ENCODE data around the gene NACA.
"Not testable (repeated sequence)": the region's sequence is repeated elsewhere in the genome, so short reads cannot be mapped to it uniquely, and the experiment has no call there.

The NACA gene

DNA sequence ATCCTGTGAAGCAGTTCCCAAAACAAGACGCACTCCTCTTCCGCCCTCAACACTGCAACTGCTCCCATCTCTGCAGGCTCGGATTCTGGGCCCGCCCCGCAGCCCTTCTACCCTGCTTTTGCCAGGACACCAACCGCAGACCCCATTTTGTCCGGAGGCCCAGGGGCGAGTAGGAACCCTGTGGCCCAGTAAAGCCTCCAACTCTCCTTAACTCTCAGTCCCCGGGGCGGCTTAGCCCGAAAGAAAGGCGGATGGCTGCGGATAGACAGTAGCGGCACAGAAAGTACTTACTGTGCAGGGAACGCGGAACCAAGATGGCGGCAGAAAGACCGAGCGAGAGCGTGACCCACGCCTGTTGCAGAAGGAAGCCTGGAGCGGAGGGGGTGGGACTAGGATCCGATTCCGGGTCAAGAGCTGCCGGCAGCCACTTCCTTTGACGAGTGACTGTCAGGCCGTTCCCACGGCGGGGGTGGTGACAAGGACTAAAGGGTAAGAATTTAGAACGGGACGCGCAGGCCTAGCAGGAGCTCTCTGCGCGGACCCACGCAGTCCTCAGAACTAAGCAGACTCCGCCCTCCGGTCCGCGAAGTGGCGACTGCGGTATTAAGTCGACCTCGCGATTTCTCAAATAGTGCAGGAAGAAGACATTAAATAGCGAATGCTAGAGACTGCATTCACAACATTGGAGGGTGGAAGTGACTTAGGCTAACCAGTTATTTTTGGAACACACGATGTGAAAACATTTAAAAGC, at the start of gene NACA:
TSS of gene NACA (minus strand) at position 328 of the 751 bp plus-strand sequence. CDS start 778 bp downstream, outside the sequence.
- peak; percentile 98 for DNase-seq (ENCODE audit: low spot score)

DNA sequence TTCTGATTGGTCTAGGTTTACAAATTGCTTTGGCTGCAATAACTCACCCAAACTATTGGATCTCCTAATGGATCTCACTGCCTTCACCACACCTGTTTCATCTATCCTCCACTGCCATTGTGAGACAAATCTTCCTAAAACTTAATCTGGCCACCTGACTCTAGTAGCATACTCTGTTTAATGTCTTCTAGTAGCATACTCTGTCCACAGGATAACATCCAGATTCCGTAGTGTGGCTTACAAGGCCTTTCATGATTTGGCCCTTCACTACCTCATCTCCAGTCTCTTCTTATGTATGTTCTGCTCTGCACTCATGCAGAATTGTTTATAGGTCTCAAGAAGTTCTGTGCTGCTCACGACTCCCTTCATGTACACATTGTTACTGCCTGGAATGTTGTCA, 48.0 kb upstream of the NACA start:
- DNase-seq (ENCODE audit: low spot score): no peak

DNA sequence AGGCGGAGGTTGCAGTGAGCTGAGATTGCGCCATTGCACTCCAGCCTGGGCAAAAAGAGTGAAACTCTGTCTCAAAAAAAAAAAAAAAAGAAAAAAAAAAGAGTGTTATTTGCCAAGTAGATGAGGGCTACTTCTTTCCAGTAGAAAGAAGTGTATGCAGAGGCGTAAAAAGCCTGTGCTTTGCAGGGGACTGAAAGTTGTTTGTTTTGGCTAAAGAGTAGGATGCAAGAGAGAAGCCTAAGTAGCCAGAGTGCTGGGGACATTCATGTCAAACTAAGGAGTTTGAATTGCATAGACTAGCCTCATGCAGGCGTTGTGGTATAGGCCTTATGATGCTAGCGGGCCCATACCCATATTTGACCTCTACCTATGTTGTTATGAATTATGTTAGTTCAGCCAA, 47.5 kb upstream of the NACA start:
- DNase-seq (ENCODE audit: low spot score): no peak

DNA sequence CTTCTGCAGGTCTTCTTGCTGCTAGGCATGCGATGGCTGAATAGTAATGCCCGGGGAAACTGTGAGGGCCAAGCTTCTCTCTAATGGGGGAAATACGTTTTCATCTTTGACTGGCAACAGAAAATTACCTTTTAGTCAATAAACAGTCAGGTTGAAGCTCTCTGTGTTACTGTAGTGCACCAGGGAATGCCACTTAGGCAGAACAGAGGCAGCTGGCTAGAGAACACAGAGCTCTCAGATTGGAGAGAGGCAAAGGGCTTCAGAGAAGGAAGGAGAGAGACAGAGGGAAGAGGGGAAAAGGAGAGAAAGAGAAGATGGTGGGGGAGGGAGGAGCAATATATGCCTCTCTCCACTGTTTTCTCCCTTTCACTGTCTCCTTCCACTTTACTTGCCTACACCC, 44.8 kb upstream of the NACA start:
- DNase-seq (ENCODE audit: low spot score): no peak

DNA sequence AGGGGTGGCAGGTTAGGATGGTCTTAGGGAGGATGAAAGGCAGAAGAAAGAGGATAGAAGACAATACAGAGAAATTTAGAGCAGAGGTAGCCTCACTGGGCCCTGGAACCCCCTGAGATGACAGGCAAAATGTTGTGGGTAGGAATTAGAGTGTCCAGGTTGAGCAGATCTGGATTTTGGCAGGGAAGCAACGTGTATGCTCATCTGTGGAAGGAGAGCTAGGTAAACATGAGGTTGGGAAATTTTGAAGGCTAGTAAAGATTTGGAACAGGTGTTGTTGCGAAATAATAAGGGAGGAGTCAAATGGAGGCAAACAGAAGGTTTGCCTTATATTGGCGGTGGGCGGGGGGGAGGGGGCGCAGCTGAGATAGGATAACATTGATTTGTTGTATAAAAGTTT, 43.3 kb upstream of the NACA start:
- DNase-seq (ENCODE audit: low spot score): no peak

DNA sequence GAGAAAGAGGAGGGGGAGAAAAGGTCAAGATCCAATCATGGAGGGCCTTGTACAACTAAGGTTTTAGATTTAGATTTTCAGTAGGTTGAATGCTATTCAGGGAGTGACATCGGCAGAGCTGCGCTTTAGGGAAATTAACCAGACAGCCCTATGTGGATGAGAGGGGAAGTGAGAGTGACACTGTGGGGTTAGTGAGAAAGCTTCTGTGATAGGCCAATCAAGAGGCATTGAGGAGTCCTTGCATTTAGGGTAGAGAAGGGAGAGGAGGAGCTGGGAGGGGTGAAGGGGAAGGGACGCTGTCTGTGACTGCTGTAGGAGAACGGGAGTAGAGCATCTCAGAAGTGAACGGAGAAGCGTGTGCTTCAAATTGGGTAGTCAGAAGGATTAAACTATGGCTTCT, 41.4 kb upstream of the NACA start:
- DNase-seq (ENCODE audit: low spot score): no peak

DNA sequence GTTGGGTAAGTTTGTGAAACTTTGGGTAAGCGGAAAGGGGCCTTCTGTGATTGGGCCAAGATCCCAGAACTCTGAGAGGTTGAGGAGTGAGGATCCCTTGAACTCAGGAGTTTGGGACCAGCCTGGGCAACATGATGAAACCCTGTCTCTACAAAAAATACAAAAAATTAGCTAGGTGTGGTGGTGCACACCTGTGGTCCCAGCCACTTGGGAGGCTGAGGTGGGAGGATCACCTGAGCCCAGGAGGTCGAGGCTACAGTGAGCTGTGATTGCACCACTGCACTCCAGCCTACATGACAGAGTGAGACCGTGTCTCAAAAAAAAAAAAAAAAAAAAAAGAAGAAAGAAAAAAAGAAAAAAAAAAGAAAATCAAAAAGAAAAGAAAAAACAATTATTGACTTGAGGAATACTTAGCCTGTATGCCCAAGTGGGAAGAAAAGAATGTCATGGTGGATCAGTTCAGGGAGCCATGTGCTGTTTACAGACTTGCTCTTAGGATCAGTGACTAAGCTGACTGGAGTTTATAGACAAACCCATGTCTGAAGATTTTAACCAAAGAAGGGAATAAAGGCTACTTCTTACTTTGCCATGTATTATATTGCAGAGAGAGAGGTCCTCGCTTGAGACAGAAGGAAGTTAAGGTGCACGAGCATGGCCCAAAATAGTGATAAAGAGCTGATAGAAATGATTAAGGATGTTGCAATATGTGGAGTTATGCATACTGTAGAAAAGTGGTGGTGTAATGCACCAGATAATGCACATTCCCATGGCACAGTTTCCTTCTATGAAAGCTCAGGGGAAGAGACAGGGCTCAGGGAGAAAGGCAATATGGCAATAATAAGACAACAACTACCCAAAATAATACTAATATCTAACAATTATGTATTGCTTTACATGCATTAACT, 38.9 kb upstream of the NACA start:
- no peak for DNase-seq (ENCODE audit: low spot score)

DNA sequence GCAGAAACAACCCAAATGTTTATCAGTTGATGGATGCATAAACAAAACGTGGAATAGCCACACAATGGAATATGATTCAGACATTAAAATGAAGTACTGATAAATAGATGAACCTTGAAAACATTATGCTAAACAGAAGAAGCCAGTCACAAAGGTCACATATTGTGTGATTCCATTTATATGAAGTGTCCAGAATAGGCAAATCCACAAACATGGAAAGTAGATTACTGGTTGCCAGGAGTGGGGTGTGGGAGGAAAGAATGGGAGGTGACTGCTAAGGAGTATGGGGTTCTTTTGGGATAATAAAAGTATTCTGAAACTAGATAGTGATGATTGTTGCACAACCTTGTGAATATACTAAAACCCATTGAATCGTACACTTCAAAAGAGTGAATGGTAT, 36.7 kb upstream of the NACA start:
- no peak for DNase-seq (ENCODE audit: low spot score)

DNA sequence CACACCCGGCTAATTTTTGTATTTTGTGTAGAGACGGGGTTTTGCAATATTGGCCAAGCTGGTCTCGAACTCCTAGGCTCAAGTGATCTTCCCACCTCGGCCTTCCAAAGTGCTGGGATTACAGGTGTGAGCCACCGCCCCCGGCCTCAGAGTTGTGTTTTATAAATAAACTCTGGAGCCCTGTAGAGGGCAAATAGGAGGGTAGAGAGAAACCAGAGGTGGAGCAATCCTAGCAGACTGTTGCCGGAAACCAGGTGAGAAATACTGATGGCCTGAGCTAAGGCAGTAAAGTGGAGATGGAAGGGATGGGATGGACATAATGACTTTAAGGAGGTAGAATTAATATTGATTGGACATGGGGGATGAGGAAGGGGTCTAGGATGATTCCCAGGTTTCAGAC, 35.4 kb upstream of the NACA start:
- DNase-seq (ENCODE audit: low spot score): no peak

DNA sequence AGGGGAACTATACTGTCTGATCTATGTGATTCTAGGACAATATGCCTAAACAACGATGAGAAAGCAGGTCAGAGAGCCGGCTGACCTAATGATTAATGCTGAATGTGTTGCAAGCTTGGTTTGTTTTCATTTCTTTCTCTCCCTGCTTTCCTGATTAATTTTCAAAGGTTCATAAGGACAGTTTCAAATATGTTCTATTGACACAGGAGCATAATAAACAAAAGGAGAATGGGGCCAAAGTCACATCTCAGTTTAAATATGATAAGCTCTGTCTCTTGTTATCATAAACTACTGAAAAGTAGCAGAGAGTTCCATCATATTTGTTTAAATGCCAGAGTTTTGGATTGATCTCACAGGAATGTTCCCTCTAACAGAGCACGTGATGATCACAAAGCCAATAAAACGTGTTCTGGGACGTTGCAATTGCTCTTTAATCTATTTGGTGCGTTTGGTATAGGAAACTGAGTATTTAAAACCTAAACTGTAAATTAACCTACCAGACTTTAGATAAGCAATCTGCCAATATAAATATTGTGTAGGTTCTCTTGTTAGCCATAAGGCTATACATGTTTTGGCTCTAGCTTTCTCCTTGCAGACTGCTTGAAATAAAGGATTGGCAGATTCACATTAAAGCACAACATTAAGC, 34.3 kb upstream of the NACA start:
- DNase-seq (ENCODE audit: low spot score): no peak

DNA sequence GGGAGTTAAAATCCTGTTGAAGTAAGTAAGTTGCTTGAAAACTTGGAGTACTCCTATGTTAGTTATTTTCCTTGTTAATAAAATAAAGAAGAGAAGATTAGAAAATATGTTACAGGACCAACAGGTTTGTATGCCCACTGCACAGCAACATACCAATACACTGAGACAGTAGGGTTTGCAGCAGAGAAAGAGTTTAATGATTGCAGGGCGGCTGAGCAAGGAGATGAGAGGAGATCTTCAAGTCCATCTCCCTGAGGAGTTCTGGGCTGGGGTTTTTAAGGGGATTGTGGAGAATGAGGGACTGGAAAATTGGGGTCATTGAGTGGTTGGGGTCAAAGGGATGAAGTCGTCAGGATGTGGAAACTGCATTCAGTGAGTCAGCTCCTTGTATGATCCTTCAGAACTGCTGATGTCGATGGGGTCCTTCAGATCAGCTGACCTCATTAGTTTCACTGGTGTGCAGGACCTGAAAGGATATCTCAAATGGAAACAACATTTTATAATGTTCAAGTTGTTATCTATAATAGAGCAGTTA, 33.7 kb upstream of the NACA start:
- DNase-seq (ENCODE audit: low spot score): no peak

DNA sequence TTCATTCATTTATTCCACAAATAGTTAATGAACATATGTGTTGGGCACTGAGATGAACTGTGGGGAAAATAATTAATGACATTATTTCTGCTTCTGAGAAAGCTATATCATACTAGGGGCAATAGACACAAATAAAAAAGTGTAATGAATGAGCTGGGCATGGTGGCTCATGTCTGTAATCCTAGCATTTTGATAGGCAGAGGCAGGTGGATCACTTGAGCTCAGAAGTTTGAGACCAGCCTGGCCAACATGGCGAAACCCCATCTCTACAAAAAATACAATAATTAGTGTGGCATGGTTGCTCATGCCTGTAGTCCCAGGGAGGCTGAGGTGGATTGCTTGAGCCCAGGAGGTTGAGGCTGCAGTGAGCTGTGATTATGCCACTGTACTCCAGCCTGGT, 32.9 kb upstream of the NACA start:
- DNase-seq (ENCODE audit: low spot score): not testable (repeated sequence)

DNA sequence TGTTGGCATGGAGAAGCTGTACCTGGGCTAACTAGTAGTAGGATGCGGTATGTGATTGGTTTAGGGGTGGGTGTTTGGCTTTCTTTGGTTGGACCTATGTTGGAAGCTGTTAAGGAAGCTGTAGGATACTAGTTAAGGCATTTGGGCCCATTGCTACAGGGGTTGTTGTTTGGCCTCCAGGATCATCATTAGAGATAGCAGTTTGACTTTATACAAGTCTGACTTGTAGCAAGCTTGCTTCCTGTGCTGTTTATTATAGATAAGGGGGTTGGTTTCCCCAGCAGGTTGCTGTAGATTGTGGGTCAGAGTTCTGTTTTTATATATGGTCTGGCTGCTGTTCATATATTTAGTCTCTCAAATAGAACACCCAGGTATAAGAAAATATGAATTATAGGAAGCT, 28.5 kb upstream of the NACA start:
- no peak for DNase-seq (ENCODE audit: low spot score)

DNA sequence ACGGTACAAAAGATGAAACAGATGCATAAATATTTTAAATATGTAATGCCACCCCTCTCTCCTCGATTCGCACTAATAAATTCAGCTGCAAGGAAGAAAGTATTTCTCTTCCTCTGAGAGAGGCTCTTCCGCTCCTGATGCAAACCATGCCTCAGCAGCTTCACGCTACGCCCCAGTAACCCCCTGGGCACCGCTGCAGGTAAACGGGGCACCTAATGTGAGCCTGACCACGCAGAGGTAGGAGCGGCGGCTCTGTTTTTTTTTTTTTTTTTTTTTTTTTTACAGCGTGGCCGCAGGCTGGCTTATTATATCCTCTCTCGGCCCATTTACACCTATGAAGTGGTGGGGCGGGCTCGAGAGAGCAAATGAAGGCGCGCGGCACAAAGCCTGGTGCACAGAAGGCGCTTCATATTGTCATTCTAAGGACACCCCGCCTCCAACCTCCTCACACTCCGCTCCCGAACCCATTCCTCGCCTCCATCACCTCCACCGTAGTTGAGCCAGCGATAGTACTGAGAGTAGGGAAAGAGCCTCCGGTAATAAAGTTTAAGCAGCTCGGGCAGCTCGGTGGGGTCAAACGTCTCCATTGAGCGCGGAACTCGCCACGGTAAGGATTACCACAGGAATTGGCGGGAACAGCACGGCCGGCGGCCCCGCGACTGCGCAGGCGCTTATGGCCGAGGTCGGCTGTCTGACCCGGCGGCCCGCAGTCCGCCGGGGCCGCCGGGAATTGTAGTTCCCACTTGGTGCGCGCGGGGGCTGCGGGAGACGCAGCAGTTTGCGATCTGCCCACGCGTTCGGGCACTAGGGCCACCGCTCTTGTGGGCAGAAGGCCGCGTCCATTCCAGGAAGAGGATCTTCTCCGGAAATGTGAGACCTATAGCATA, 26.9 kb upstream of the NACA start, which contains the start of gene PRIM1:
TSS of gene PRIM1 (minus strand) at position 612 of the 887 bp plus-strand sequence. CDS start at position 587, 25 bp downstream.
- peak; percentile 88 for DNase-seq (ENCODE audit: low spot score)

DNA sequence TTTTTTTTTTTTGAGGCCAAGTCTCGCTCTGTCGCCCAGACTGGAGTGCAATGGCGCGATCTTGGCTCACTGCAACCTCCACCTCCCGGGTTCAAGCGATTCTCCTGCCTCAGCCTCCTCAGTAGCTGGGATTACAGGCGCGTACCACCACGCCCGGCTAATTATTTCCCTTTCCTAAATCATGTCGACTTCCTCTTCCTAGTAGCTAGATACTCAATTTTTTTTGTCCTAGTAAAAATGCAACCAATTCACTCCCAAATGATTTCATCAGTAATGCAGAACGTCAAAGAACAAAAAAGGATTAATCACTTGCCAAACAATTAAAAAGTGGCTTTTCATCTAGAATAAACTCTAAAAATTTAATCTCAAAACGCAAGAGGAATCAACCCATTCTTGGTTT, 25.5 kb upstream of the NACA start:
- not testable (repeated sequence) for DNase-seq (ENCODE audit: low spot score)

DNA sequence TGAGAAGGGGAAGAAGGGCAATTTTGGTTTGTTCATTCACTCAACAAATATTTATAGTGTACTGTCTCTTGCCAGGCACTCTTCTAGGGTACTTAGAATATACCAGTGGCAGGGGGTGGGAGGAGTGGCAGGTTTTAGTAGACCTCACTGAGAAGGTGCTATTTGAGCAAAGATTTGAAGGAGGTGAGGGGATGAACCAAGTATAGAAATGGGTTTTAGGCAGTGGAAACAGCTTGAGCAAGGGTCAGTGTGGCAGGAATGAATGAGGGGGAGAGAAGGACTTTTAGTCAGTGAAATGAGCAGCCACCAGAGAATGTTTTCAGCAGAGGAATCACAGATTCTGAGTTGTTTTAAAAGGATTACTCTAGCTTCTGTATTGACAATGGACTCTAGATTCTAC, 24.8 kb upstream of the NACA start:
- DNase-seq (ENCODE audit: low spot score): no peak

DNA sequence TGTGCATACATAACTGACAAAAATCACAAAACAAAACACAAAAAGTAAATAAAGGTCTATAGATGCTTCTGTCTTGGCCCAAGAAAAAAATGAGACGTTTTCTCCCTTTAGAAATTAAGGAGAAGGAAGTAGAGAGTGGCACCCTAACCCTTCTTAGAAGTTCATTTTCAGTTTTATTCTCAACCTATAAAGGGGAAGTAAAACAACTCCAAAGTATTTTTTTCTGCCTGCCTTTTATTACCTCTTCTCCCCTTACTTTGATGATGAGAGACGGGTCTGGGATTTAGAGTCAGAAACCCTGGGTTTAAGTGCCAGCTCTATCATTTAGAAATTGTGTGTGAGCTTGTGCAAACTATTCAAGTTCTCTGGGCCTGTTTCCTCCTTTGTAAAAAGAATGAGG, 24.3 kb upstream of the NACA start:
- DNase-seq (ENCODE audit: low spot score): no peak

DNA sequence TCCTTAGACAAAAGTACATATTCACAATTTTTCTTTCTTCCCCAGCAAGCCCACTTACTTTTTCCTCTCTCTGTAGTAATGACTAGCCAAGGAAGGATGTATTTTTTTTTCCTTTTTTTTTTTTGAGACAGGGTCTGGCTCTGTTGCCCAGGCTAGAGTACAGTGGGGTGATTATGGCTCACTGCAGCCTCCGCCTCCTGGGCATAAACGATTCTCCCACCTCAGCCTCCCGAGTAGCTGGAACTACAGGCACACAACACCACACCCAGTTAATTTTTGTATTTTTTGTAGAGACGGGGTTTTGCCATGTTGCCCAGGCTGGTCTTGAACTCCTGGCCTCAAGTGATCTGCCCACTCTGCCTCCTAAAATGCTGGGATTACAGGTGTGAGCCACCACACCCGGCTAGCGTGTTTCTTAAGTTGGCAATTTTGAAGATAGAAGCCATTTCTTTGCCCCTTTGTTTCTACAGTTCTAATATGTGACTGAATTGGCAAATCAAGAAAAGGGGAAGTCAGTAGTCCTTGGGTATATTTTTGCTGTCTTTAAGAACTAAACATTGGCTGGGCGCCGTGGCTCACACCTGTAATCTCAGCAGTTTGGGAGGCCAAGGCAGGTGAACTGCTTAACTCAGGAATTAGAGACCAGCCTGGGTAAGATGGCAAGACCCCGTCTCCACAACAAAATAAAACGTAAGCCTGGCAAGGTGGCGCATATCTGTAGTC, 3.2 kb upstream of the NACA start:
- DNase-seq (ENCODE audit: low spot score): no peak

DNA sequence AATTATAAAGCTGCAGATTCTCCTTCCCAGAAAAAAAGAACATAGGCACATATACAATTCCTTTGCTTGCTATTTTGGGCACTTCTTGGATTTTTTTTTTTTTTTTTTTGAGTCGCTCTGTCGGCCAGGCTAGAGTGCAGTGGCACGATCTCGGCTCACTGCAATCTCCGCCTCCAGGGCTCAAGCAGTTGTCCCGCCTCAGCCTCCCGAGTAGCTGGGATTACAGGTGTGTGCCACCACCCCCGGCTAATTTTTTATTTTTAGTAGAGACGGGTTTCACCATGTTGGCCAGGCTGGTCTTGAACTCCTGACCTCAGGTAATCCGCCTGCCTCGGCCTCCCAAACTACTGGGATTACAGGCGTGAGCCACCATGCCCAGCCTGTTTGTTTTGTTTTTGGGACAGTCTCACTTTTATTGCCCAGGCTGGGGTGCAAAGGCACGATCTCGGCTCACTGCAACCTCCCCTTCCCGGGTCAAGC, 1.1 kb upstream of the NACA start:
- DNase-seq (ENCODE audit: low spot score): not testable (repeated sequence)

DNA sequence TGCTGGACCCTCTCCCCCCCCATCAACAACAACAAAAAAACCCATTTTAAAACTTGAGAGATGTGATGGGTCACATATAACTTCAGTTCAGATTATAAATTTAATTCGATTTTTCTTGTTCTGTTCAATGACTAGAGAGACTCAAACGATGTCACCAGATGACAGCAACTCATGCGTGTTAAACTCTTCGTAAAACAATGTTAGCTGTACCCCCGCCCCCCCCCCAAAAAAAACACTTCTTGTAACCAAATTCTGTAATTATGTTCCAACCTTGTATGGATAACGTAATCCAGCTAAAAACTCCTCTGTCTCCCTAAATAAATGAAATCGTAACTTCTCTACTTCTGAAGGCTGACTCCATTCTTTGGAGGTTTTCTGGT, 614 bp upstream of the NACA start:
- no peak for DNase-seq (ENCODE audit: low spot score)

DNA sequence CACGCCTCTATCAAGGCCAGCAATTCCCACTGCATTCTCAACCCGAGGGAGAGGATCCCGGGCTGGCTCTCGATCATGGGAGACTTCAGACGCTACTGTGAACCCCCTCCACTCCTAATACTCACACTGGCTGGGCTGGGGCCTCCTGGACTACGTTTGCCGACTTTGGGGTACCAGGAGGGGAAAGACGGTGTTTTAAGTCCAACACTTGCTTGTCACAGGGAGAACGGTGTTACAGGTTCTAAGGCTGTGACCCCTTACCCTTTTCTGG, 463 bp downstream of the NACA start:
- DNase-seq (ENCODE audit: low spot score): peak; percentile 20

Data from SW480 (cell line).